GM21367 (cell line): Measurements from ENCODE around the gene SYNDIG1.

Experiments used
- ATAC-seq: cut with Tn5 transposase; IDR thresholded peaks from one replicate; pipeline ENCODE4 v1.9.1; 2021; ENCODE audit not compliant: unreplicated experiment

SYNDIG1 gene

DNA sequence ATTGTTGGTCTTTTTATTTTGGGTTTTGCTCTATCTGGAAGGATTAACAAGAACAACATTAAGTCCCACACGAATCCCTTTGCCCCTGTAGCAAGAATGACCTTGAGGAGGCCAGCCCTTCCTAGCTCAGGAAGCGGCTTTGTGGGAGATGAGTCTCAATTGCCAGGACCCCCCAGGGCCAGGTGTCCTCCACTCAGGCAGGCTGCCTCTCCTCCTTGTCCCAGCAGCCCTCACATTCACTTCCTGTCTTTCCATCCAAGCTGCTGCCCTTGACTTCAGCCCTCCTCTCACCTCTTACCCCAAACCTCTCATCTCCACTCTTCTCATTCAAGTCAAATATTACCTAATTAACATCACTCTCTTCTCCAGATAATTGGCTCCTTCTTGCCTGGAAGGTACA, 22.6 kb upstream of the SYNDIG1 start:
- no peak for ATAC-seq

GRCh38 chr20:24448170-24448569, 21.3 kb upstream of the SYNDIG1 start:
- ATAC-seq, result no peak

DNA sequence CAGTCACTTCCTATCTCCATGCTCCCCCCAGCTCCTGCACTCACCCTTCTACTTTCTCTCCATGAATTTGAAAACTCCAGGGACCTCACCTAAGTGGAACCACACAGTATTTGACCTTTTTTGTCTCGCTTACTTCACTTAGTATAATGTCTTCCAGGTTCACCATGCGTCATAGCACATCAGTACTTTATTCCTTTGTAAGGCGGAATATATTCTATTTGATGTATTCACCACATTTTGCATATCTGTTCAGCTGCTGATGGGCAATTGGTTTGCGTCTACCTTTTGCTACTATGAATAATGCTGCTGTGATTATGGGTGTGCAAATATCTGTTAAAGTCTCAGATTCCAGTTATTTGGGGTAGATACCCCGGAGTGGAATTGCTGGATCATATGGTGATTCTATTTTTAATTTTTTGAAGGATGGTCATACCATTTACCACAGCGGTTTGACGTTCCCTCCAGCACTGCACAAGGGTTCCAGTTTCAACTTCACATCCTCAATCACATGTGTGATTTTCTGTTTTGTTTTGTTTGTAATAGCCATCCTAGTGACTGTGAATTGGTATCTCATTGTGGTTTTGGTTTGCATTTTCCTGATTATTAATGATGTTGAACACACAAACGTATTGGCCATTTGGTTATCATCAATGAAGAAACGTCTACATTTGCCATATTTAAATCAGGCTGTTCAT, 20.3 kb upstream of the SYNDIG1 start:
- no peak for ATAC-seq

GRCh38 chr20:24450177-24450576, 19.3 kb upstream of the SYNDIG1 start:
- ATAC-seq, result no peak

DNA sequence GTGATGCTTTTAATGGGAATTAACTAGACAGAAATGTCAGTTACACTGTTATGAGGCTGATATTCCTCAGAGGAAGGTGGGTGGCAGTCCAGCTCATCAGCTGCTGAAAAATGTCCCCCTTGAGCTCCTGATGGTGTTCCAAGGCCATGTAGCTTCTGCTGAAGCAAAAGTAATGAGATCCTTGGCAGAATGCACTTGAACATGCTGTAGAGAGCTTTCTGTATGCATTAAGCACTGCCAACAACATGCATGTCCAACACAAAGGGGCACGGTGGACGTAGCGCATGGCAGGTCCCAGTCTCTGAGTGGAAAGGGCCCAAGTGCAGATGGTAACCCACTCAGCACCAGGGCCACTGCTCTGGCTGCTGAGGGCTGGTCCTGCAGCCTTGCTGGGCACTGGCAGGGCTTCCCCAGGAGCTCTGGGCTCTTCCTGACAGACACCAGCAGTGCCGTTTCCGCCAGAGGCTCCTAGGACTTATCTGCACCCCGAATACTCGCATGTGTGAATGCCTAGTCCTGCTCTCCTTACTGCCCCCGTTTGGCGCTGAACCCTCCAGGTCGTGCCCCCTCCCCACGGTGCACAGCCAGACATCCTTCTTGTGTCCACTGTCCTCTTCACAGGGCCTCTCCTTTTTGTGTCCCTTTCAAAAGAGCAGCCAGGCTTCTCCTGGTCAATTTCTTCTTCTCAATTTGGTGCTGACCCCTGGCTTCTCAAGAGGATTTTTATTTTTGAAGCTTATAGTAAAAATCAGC, 18.6 kb upstream of the SYNDIG1 start:
- no peak for ATAC-seq

- no peak for ATAC-seq
These were observed 18.0 kb upstream of the SYNDIG1 start for GRCh38 chr20:24451428-24451827.

DNA sequence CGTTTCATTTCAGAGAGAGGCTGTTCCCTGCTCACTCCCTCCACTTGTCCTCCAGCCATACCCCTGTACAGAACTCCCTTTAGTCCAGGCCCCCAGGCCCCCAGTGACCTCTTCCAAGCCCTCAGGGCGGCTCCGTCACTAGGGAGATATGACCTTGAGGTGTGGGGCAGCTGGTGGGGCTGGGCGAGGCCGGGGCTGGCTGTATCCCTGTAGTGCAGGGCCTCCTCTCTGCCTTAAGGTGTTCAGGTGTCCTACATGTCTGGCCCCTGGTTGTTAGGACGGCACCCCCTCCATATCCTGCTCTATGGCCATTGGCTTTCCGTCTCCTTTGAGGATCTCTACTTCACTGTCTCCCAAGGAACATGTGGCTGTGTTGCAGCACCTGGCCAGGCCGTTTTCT, 17.4 kb upstream of the SYNDIG1 start:
- no peak for ATAC-seq

- no peak for ATAC-seq
These were observed 16.8 kb upstream of the SYNDIG1 start for GRCh38 chr20:24452498-24453127.

DNA sequence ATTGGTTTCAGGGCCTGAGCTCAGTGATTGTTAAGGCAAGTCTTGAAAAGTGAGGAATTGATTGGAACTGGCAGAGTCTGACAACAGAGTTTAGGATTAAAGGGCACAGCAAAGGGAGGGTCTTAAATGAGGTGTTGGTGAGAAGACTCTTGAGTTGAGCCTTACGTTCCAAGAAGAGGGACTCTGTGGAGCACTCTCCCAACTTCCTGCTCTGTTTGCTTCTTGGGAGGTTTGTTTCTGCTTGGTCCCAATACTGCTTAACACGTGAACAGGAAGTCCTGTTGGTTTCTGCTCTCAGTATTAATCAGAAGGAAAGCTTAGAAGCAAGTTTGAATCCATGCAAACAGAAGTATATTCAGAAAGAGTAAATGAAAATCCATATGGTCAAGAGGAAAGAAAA, 15.6 kb upstream of the SYNDIG1 start:
- no peak for ATAC-seq

GRCh38 chr20:24455081-24455480, 14.3 kb upstream of the SYNDIG1 start:
- ATAC-seq, result no peak

- no peak for ATAC-seq
These were observed 13.0 kb upstream of the SYNDIG1 start for GRCh38 chr20:24456398-24456781.

GRCh38 chr20:24458436-24458835, 11.0 kb upstream of the SYNDIG1 start:
- ATAC-seq, result no peak

GRCh38 chr20:24459733-24460132, 9.7 kb upstream of the SYNDIG1 start:
- ATAC-seq, result no peak

GRCh38 chr20:24460712-24461111, 8.7 kb upstream of the SYNDIG1 start:
- no peak for ATAC-seq

DNA sequence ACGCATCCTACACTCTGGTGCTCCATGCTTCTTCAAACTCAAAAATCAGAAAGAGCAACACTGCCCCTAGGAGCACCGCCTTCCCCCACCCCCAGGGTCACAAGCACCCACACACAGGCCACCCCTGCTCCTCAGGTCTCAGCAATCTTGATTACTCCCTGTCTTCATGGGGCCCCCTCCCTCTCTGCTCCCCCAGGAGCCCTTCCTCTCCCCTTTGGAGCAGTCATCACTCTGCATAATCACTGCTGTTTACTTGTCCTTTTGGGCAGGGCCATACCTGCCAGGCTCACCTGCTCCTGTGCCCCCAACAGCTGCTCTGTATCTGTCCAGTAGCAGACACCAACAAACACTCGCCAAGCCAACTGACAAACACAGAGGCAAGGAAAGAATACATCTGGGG, 7.6 kb upstream of the SYNDIG1 start:
- no peak for ATAC-seq

DNA sequence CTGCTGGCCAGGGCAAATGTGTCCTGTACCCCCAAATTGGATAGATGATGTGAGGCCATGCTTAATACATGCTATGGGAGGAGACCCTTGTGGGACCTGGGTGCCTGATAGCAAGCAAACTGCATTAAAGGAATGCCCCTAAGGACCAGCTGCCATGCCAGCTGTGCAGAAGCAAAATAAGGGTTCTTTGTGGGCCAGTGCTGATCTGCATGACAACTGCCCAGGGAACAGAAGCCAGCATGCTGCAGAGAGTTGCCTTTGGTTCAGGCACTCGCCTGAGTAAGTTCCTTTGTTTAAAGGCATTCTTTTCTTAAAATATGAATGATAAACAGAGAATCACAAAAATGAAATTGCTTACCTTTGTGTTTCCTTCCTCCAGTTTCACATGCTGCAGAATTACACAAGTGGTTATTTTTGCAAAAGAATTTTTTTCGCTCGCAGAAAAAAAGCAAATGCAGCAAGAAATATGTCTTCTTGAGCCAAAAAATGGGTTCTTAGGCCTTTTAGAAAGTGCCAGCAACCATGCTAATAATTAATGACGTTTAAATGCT, 6.9 kb upstream of the SYNDIG1 start:
- no peak for ATAC-seq

DNA sequence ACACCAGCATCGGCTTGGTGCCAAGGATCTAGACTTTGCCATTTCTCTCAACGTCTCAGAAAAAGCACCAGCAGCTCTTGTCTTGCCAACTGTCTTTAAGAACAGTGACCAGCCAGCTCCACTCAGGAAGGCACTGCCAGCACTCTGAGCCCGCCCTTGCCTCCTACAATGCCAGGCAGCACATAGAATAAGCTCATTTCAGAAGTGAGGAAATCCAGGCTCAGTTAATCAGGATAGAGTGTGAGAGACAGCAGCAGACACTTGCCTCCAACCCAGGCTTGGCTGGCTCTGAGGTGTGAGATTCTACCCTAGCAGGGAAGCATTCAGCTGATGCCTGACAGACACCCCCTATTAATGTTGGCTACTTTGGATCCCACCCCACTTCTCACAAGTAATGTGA, 4.3 kb upstream of the SYNDIG1 start:
- no peak for ATAC-seq

DNA sequence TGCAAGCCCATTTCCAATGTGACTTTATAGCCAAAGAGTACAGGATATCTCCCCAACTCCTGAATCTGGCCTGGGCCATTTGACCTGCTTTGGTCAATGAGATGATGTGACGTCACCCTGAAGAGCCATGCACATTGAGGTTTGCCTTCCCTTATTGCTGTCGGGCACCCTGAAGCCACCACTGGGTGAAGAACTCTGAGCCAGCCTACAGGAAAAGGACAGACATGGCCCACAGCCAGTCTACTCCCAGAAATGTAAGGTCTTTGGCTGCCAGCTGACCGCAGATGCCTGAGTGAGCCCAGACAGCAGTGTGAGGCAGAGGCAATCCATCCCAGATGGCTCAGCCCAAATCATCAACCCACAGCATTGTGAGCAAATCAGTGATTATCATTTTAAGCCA, 3.7 kb upstream of the SYNDIG1 start:
- ATAC-seq, result no peak

- no peak for ATAC-seq
These were observed 871 bp upstream of the SYNDIG1 start for GRCh38 chr20:24468401-24469115.

- no peak for ATAC-seq
These were observed 691 bp downstream of the SYNDIG1 start for GRCh38 chr20:24469894-24470745.
